Measurements from ENCODE around the gene CCDC149. TPM values are rescaled to one million over a fixed set of nuclear protein-coding genes. Genes with fewer than 3 reads are reported as not detected.

CCDC149 gene
- polyA plus RNA-seq, 1 donor, result 13.8 TPM

GRCh38 chr4:24877868-24878635 lies 34.8 kb downstream of the CCDC149 start:
- no peak for DNase-seq

- DNase-seq, result no peak
Measured at GRCh38 chr4:24876431-24876830, 36.4 kb downstream of the CCDC149 start.

- no peak for DNase-seq
Measured at GRCh38 chr4:24872720-24873119, 40.1 kb downstream of the CCDC149 start.

- no peak for DNase-seq
Measured at GRCh38 chr4:24871210-24871609, 41.6 kb downstream of the CCDC149 start.

GRCh38 chr4:24867766-24868296 lies 45.0 kb downstream of the CCDC149 start:
- DNase-seq, result no peak

- no peak for DNase-seq
Measured at GRCh38 chr4:24867251-24867650, 45.6 kb downstream of the CCDC149 start.

- no peak for DNase-seq
Measured at GRCh38 chr4:24865401-24865800, 47.4 kb downstream of the CCDC149 start.

GRCh38 chr4:24863799-24864198 lies 49.0 kb downstream of the CCDC149 start:
- DNase-seq, result no peak

GRCh38 chr4:24862073-24862751 lies 50.6 kb downstream of the CCDC149 start:
- no peak for DNase-seq

GRCh38 chr4:24858550-24858949 lies 54.3 kb downstream of the CCDC149 start:
- DNase-seq, result no peak

- peak; percentile 29 for DNase-seq
Measured at GRCh38 chr4:24858026-24858425, 54.8 kb downstream of the CCDC149 start.

- DNase-seq, result no peak
Measured at GRCh38 chr4:24856586-24856985, 56.3 kb downstream of the CCDC149 start.

- DNase-seq, result no peak
Measured at GRCh38 chr4:24855741-24856140, 57.1 kb downstream of the CCDC149 start.

- DNase-seq, result no peak
Measured at GRCh38 chr4:24853142-24853541, 59.7 kb downstream of the CCDC149 start.

- DNase-seq, result no peak
Measured at GRCh38 chr4:24850674-24851073, 62.2 kb downstream of the CCDC149 start.

- DNase-seq, result peak; percentile 25
Measured at GRCh38 chr4:24849756-24850155, 63.1 kb downstream of the CCDC149 start.

- no peak for DNase-seq
Measured at GRCh38 chr4:24849351-24849750, 63.5 kb downstream of the CCDC149 start.

GRCh38 chr4:24846716-24847115 lies 66.1 kb downstream of the CCDC149 start:
- DNase-seq, result no peak

- no peak for DNase-seq
Measured at GRCh38 chr4:24845902-24846301, 66.9 kb downstream of the CCDC149 start.

GRCh38 chr4:24845132-24845531 lies 67.7 kb downstream of the CCDC149 start:
- no peak for DNase-seq

GRCh38 chr4:24843096-24843495 lies 69.7 kb downstream of the CCDC149 start:
- DNase-seq, result no peak

- no peak for DNase-seq
Measured at GRCh38 chr4:24842356-24842755, 70.5 kb downstream of the CCDC149 start.

- DNase-seq, result no peak
Measured at GRCh38 chr4:24840826-24841543, 71.9 kb downstream of the CCDC149 start.

Data from hindlimb muscle (tissue), 1 donor.